Measurements from ENCODE around the gene FSTL3.

Gene FSTL3

GRCh38 chr19:645912-646778, 30.0 kb upstream of the FSTL3 start:
- no peak for DNase-seq (ENCODE audit: low spot score)

GRCh38 chr19:646779-647565, 29.2 kb upstream of the FSTL3 start:
- DNase-seq (ENCODE audit: low spot score), result no peak

DNA sequence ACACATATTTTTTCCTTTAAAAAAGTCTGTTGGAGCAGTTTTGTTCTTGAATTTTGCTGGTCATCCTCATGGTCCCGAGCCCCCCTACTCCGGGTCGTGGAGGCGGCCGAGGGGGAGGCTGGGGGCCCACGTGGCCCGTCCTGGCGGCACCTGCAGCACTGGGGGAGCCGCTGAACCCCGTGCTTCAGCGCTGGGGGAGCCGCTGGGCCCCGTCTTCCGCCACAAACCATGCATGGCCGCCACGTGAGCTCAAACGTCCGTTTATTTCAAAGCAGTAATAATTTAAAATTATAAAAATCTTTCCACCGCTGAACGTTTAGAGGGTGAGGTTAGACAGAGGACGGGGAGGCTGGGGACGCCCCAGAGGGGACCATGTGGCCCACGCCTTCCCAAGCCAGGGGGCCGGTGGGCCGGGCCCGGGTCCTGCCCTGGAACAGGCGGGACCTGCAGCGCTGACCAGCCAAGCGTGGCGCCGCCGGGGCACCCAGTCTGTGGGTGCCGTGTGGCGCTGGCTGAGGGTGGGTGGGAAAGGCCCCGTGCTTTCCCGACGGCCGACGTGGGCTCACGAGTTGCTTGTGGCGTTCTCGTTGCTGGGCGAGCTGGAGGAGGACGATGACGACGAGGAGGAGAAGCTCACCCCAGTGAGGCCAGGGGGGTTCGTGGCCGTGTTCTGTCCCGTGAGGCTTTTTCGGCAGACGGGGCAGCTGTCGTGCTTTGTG, 28.5 kb upstream of the FSTL3 start:
- no peak for DNase-seq (ENCODE audit: low spot score)

DNA sequence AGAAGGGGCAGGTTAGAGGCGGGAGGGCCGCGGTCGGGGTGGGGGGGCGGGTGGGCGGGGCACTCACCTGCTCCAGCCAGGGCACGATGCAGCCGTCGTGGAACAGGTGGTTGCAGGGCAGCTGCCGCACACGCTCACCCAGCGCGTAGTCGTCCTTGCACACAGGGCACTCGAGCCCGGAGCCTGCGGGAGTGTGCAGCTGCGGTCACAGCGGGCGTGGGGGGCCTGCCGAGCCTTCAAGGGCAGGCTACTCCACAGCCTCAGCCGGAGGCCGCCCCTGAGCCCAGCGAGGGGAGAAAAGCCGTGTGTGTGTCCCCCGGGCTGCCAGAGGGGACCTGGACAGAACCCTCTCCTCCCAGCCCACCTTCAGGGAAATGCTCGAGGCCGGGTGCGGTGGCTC, 27.9 kb upstream of the FSTL3 start:
- no peak for DNase-seq (ENCODE audit: low spot score)

DNA sequence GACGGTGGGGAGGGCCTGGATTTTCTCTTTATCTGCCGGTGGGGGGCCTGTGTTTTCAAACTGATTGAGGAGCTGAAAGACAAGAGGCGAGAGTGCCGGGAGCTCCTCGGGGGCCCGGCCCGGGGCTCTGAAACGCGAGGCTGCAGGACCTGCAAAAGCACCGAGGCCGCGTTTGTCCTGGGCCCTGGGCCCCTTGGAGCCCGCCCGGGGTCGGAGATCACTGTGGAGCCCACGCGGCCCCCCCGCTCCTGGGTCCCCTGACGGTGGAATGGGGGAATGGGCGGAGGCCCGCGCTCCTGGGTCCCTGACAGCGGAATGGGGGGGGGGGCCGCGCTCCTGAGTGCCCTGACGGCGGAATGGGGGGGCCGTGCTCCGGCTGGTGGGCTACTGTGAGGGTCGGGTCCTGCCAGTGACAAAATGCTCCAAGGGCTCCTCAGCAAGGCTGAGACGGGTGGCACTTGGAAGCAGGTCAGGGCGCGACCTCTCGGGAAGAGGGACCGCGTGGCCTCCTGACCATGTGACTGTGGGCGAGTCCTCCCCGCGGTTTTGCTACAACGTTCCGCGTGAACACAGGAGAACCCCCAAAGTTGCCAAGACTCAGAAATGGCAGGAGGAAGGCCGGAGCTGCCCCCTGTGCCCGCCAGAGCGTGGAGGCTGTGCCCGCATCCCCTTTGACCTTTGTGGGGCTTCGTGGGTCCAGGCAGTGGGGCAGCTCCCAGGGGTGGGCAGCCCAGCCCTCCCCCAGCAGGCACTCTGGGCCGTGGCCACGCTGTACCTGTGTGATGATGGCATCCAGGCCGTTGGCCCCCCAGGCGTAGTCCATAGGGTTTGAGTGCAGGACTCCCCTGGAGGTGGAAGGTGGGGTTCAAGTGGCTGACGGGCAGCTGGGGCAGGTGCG, 27.0 kb upstream of the FSTL3 start:
- no peak for DNase-seq (ENCODE audit: low spot score)

- no peak for DNase-seq (ENCODE audit: low spot score)
These were observed 26.1 kb upstream of the FSTL3 start for GRCh38 chr19:650121-650520.

DNA sequence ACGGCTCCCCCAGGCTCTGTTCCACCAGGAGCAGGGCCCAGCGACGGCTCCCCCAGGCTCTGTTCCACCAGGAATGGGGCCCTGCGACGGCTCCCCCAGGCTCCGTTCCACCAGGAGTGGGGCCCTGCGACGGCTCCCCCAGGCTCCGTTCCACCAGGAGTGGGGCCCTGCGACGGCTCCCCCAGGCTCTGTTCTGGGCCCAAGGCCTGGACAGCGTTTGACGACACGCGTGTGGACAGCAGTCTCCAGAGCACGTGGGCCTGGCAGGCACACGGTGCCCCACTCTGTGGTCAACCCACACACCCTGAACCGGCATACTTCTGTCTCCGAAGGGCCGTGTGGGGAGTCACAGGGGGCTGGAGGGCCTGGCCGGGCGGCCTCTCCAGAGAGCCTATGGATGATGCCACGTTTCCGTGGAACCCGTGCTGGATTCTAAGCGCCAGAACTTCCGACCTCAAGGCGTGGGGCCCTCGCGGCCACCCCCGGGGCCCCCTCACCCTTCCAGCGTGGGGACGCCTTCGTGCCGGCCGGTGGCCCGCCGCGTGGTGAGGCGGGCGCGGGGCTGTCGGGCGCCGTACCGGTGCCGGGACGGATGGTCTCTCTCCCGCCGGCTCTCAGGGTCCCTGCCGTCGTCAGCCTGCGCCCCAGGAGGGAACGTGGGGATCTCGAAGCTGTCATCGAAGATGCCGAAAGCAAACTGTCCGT, 24.9 kb upstream of the FSTL3 start:
- no peak for DNase-seq (ENCODE audit: low spot score)

DNA sequence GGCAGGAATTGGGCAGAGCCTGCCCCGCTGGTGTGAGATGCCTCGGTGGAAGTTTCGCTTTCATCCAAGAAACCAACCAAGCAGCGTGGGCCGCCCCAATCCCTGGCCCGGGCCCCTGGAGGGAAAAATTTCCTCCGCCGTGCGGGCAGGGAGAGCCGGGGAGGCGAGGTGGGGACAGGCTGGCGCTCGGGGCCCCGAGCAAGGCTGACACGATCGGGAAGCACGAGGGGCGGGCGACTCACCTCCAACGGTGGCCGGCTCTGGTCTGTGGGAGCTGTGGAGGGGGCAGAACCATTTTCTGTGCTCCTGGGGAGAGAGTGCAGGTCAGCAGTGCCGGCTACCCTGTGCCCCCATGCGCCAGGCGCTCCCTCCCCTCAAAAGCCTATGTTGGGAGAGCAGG, 24.2 kb upstream of the FSTL3 start:
- DNase-seq (ENCODE audit: low spot score), result no peak

- no peak for DNase-seq (ENCODE audit: low spot score)
These were observed 23.5 kb upstream of the FSTL3 start for GRCh38 chr19:652467-653389.

- no peak for DNase-seq (ENCODE audit: low spot score)
These were observed 22.8 kb upstream of the FSTL3 start for GRCh38 chr19:653425-653824.

DNA sequence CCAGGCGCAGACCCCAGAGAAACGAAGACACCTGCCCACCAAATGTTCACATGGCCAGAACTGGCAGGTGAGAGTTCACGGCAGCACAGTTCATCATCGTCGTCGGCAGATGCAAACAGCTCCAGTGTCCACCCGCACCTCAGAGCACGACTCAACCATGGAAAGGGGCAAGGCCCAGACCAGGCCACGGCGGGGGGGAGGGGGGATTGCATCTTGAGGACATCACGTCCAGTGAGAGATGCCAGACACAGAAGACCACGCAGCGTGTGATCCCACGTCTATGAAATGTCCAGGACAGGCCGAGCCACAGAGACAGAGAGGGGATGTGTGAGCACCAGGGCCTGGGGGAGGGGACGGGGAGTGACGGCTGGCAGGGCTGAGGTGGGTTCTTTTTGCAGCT, 20.5 kb upstream of the FSTL3 start:
- DNase-seq (ENCODE audit: low spot score), result no peak

DNA sequence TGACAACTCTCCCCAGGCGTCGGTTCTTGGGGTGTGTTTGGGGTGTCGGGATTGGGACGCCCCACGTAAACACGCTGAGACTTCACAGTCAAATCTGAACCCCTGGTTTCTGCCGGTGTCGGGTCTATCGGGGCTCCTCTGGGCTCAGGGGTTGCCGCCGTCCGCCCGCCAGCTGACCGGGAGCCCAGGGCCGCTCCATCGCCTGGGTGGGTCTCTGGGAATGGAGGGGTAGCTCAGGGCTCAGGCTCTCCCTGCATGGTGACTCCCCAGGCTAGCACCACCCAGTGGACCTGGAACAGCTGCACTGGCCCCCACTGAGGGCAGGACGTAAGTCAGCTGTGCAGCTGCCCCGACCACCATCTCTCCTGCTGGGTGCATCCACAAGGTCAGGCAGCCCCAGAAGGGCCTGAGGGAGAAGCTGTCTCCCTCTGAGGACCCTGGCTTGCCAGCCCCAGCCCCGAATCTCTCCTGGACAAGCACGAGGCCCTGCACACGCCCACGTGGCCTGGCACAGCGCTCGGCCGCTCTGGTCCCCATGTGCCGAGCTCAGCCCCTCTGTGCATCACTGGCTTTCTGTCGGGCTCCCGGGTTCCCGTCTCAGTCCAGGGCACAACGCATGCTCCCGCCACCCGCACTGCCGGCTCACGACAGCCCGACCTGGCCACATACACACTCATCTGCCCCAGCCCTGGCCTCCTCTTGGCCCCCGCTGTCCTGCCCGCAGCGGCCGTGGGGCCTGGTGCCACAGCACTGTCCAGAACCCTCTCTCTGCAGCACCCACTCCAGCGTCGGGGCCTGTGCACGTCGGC, 19.2 kb upstream of the FSTL3 start:
- DNase-seq (ENCODE audit: low spot score), result no peak

- DNase-seq (ENCODE audit: low spot score), result no peak
These were observed 18.6 kb upstream of the FSTL3 start for GRCh38 chr19:657611-658010.

DNA sequence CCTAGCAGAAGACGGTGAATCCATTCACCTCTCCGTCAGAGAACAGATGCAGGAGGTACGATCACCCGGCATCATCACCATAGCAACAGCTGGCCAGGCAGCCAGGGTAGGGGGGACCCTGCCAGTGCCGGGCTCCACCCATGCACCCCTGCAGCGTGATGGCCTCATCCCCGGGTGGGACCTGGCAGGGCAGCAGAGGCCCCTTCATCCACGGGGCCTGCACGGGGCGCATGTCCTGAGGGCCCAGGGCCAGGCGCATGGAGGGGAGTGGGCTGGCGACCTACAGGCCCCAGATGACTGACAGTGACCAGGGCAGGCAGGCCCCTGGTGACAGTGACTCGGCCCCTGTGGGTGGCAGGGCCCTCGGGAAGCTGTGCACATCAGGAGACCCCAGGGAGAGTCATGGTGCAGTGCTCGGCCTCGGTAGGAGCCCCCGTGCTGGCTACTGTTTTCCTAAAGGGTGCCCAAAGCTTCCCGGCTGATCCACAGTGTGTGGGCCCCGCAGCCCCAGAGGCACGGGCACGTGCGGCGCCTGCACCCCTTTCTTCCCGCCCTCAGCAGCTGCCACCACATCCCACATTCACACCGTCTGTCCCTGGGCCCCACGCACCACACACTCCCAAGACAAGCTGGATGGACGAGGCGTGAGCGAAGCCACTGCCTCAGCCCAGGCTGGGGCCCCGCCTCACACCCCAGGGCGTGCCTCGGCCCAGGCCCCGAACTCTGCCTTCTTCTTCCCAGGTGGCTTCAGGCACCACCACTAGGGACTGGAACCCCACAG, 17.9 kb upstream of the FSTL3 start:
- DNase-seq (ENCODE audit: low spot score), result no peak

DNA sequence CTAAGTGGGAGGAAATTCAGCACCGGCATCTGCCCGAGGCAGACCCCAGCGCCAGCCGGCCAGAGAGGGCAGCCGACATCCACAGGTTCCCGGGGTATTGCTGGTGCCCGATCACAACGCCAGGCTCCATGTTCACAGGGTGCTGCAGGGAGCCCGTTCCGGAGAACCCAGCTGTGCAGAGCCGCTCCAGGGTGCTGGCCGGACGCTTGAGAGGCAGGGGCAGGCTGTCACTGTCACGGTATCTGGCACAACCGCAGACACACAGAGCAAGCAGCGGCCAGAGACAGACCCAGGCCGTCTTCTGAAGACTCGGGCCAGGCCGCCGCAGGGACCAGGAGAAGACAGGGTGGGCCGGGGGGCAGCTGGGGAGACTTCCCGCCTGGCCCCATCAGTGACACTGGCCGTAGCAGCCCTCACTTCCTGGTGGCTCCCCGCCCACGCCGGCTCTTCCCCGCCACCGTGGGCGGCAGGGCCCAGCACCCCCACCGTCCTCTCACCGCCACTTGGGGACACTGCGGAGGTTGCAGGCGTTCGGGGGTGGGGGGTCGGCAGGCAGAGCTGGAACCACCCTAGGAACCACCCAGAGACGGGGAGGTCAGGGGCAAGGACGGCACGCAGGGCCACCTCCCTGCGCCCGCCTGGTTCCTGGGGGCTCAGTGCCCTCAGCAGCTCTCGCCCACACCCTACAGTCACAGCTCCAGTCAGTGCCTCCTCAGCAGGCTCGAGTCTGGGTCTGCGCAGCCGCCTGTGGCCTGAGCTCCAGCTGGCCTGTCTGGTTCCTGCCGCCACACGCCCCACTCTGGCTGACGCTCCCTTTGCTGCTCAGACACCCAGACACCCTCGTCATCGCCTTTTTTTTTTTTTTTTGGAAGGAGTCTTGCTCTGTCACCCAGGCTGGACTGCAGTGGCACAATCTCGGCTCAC, 17.0 kb upstream of the FSTL3 start:
- DNase-seq (ENCODE audit: low spot score), result peak; percentile 22

DNA sequence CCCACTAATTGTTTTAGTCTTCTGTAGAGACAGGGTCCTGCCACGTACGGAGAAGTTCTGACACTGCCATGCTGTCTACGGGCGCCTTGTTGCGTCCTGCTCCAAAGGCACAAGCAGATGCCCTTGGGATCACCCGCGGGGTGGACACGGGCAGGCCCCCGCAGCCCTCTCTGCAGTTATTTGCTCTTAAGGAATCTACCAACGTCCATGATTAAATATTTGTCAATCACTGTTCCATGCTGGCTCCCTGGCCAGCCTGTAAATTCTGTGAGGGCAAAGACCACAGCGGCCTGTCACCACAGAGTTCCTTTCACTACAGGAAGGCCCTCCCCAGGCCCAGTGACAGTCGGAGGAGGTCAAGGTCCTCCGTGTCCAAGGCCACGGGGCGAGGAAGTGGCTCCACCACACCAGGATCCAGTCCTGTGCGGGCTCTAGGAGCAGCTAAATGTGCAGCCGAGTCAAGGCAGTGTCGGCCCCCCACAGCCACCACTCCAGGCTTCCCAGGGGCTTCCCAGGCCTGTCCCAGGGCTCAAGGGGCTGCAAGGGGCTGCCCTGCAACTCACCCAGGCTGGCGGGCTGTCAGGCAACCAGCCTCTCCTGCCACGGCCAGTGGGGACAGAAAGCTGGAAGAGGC, 15.3 kb upstream of the FSTL3 start:
- DNase-seq (ENCODE audit: low spot score), result no peak
